Panc1 (cell line): Measurements from ENCODE around the gene GLIPR2.
"Not testable (repeated sequence)": the region's sequence is repeated elsewhere in the genome, so short reads cannot be mapped to it uniquely, and the experiment has no call there.

Source experiments
- CTCF ChIP-seq: fragments of 450-650 bp; IDR thresholded peaks from 2 replicates; pipeline ENCODE4 v1.5.1; 2017; ENCODE audit warnings: mild to moderate bottlenecking
- POLR2AphosphoS5 ChIP-seq: IDR thresholded peaks from 2 replicates; pipeline ENCODE4 v1.6.1; 2012; ENCODE audit warnings: mild to moderate bottlenecking, low read depth, low read length, moderate library complexity
- SIN3A ChIP-seq: IDR thresholded peaks from 2 replicates; pipeline ENCODE4 v1.6.1; 2012; ENCODE audit warnings: low read depth, mild to moderate bottlenecking, low read length, moderate library complexity, borderline replicate concordance; ENCODE audit not compliant: insufficient read depth
- TCF7L2 ChIP-seq: IDR thresholded peaks from 2 replicates; pipeline ENCODE4 v1.6.1; 2011; ENCODE audit warnings: mild to moderate bottlenecking, low read depth, low read length, inconsistent platforms
- TF ChIP-seq, protein P1 (sequence below), 2 experiments: IDR thresholded peaks; 2 replicates each; pipeline ENCODE4 v1.6.1; 2011 to 2012; ENCODE audit warnings: low read depth in 2 of 2, control low read depth in 1 of 2, low read length in 1 of 2, mild to moderate bottlenecking in 1 of 2, moderate library complexity in 1 of 2; ENCODE audit not compliant: insufficient read depth in 1 of 2

- TF ChIP-seq CTCF, POLR2AphosphoS5, SIN3A, TCF7L2: not testable (repeated sequence)
- TF ChIP-seq, protein P1, sequence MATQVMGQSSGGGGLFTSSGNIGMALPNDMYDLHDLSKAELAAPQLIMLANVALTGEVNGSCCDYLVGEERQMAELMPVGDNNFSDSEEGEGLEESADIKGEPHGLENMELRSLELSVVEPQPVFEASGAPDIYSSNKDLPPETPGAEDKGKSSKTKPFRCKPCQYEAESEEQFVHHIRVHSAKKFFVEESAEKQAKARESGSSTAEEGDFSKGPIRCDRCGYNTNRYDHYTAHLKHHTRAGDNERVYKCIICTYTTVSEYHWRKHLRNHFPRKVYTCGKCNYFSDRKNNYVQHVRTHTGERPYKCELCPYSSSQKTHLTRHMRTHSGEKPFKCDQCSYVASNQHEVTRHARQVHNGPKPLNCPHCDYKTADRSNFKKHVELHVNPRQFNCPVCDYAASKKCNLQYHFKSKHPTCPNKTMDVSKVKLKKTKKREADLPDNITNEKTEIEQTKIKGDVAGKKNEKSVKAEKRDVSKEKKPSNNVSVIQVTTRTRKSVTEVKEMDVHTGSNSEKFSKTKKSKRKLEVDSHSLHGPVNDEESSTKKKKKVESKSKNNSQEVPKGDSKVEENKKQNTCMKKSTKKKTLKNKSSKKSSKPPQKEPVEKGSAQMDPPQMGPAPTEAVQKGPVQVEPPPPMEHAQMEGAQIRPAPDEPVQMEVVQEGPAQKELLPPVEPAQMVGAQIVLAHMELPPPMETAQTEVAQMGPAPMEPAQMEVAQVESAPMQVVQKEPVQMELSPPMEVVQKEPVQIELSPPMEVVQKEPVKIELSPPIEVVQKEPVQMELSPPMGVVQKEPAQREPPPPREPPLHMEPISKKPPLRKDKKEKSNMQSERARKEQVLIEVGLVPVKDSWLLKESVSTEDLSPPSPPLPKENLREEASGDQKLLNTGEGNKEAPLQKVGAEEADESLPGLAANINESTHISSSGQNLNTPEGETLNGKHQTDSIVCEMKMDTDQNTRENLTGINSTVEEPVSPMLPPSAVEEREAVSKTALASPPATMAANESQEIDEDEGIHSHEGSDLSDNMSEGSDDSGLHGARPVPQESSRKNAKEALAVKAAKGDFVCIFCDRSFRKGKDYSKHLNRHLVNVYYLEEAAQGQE (IDR thresholded peaks at IDR 0.05; ENCODE audit: insufficient read depth in 1 of 2, low read depth in 2 of 2, low read length in 1 of 2), result not testable (repeated sequence)
These were observed 49.5 kb upstream of the GLIPR2 start for GRCh38 chr9:36087054-36087453.
